Endothelial cell of umbilical vein (primary cell): ENCODE measurements around the gene MMP25.

Experiments used
- EZH2 ChIP-seq: IDR thresholded peaks from 2 replicates; pipeline ENCODE4 v1.6.1; 2012; ENCODE audit warnings: borderline replicate concordance, low read depth, mild to moderate bottlenecking, moderate library complexity, low read length, inconsistent platforms; ENCODE audit not compliant: severe bottlenecking
- JUN ChIP-seq: IDR thresholded peaks from 2 replicates; pipeline ENCODE4 v1.6.1; 2011; ENCODE audit warnings: borderline replicate concordance, low read depth; ENCODE audit not compliant: insufficient read length, insufficient read depth
- MAX ChIP-seq: IDR thresholded peaks from 2 replicates; pipeline ENCODE4 v1.6.1; 2011; ENCODE audit not compliant: insufficient read depth, insufficient read length
- MYC ChIP-seq: IDR thresholded peaks from one replicate; pipeline ENCODE4 v1.6.1; 2011; ENCODE audit warnings: mild to moderate bottlenecking, low read depth, low read length
- POLR2A ChIP-seq: IDR thresholded peaks from 2 replicates; pipeline ENCODE4 v1.6.1; 2012; ENCODE audit warnings: low read depth, mild to moderate bottlenecking, control low read depth, low read length
- POLR2AphosphoS5 ChIP-seq: IDR thresholded peaks from 2 replicates; pipeline ENCODE4 v1.6.1; 2012; ENCODE audit warnings: low read depth, mild to moderate bottlenecking, control low read depth, low read length, moderate library complexity; ENCODE audit not compliant: insufficient read depth
- TF ChIP-seq, protein P1 (sequence below), 2 donors: IDR thresholded peaks; 1 replicate in 1 of 2; 2 replicates in 1 of 2; pipeline ENCODE4 v1.5.1; 2011; ENCODE audit warnings: low read length in 2 of 2, mild to moderate bottlenecking in 2 of 2, moderate library complexity in 2 of 2, control low read depth in 1 of 2, inconsistent platforms in 1 of 2, low read depth in 1 of 2; ENCODE audit not compliant: insufficient read depth in 1 of 2; ENCODE audit errors: extremely low read depth in 1 of 2

DNA sequence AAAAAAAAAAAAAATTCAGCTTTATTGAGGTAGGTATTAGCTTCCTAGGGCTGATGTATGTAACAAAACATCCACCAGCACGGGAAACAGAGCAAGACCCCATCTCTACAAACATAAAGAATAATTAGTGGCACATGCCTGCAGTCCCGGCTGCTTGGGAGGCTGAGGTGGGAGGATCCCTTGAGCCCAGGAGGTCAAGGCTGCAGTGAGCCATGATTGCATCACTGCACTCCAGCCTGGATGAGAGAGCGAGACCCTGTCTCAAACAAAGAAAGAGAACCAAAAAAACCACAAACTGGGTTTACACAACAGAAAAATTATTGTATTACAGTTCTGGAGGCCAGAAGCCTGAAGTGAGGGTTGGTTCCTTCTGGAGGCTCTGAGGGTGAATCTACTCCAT, 4.0 kb upstream of the MMP25 start:
- TF ChIP-seq, protein P1, sequence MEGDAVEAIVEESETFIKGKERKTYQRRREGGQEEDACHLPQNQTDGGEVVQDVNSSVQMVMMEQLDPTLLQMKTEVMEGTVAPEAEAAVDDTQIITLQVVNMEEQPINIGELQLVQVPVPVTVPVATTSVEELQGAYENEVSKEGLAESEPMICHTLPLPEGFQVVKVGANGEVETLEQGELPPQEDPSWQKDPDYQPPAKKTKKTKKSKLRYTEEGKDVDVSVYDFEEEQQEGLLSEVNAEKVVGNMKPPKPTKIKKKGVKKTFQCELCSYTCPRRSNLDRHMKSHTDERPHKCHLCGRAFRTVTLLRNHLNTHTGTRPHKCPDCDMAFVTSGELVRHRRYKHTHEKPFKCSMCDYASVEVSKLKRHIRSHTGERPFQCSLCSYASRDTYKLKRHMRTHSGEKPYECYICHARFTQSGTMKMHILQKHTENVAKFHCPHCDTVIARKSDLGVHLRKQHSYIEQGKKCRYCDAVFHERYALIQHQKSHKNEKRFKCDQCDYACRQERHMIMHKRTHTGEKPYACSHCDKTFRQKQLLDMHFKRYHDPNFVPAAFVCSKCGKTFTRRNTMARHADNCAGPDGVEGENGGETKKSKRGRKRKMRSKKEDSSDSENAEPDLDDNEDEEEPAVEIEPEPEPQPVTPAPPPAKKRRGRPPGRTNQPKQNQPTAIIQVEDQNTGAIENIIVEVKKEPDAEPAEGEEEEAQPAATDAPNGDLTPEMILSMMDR (IDR thresholded peaks at IDR 0.05; ENCODE audit: extremely low read depth in 1 of 2, insufficient read depth in 1 of 2, low read depth in 1 of 2, low read length in 2 of 2) = no peak
- TF ChIP-seq POLR2AphosphoS5 (no peak), EZH2 (no peak), MYC (no peak), POLR2A (no peak), MAX (no peak), JUN (no peak)
